Neutrophil (primary cell): Measurements from ENCODE around the gene CCDC158.

ENCODE experiments used
- H3K27ac ChIP-seq: fragments of 200-600 bp; sonication (generic); 2 replicates; pipeline ENCODE4 v1.5.1; 2016; ENCODE audit warnings: mild to moderate bottlenecking, moderate library complexity
- H3K27me3 ChIP-seq: fragments of 200-600 bp; sonication (generic); 2 replicates; pipeline ENCODE4 v1.6.0; 2016; ENCODE audit warnings: mild to moderate bottlenecking
- H3K36me3 ChIP-seq: fragments of 200-600 bp; sonication (generic); 2 replicates; pipeline ENCODE4 v1.5.1; 2017
- H3K4me1 ChIP-seq, 2 experiments: fragments of 200-600 bp in 1 of 2; sonication (generic) in 1 of 2; 1 replicate in 1 of 2; 2 replicates in 1 of 2; pipeline versions ENCODE4 v1.5.1 to v1.6.1; 2013 to 2016; ENCODE audit warnings: low read depth in 1 of 2, low read length in 1 of 2, mild to moderate bottlenecking in 1 of 2, moderate library complexity in 1 of 2; ENCODE audit not compliant: control insufficient read depth in 1 of 2, insufficient read depth in 1 of 2
- H3K4me3 ChIP-seq, 2 experiments: fragments of 200-600 bp in 1 of 2; sonication (generic) in 1 of 2; 1 replicate in 1 of 2; 2 replicates in 1 of 2; pipeline ENCODE4 v1.5.1; 2013 to 2016; ENCODE audit warnings: low read depth in 1 of 2, low read length in 1 of 2, mild to moderate bottlenecking in 1 of 2, moderate library complexity in 1 of 2
- H3K9me3 ChIP-seq: fragments of 200-600 bp; sonication (generic); 2 replicates; pipeline ENCODE4 v1.5.1; 2016
- TF ChIP-seq, protein P1 (sequence below): fragments of 200-600 bp; sonication (generic); IDR thresholded peaks from 2 replicates; pipeline ENCODE4 v1.5.1; 2016; ENCODE audit warnings: antibody characterized with exemption

Gene CCDC158

DNA sequence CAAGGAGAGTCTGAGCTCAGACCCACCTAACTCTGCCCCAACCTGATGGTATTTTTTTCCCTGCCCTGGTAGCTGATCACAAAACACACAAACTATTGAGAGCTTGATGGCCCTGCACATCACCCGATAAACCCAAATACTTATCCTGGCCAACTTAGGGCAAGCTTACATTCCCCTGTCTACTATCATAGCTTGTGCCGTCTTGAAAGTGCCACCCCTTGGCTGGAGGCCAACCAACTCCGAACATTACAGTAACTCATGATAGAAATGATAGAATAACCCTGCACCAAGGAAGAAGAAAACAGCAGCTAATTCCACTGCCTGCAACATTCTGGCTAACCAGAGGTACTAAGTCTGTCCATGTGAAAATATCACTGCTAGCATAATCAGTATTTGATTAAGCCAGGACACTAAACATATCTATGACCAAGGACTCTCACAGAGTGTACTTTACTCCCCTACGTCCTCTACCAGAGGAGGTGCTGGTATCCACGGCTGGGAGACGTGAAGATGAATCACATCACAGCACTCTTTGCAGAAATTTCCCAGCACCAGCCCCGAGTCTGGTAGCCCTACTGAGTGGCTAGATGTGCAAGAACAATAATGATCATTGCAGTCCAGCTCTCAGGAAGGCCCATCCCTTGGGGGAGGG, 105.5 kb downstream of the CCDC158 start:
- TF ChIP-seq, protein P1, sequence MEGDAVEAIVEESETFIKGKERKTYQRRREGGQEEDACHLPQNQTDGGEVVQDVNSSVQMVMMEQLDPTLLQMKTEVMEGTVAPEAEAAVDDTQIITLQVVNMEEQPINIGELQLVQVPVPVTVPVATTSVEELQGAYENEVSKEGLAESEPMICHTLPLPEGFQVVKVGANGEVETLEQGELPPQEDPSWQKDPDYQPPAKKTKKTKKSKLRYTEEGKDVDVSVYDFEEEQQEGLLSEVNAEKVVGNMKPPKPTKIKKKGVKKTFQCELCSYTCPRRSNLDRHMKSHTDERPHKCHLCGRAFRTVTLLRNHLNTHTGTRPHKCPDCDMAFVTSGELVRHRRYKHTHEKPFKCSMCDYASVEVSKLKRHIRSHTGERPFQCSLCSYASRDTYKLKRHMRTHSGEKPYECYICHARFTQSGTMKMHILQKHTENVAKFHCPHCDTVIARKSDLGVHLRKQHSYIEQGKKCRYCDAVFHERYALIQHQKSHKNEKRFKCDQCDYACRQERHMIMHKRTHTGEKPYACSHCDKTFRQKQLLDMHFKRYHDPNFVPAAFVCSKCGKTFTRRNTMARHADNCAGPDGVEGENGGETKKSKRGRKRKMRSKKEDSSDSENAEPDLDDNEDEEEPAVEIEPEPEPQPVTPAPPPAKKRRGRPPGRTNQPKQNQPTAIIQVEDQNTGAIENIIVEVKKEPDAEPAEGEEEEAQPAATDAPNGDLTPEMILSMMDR, result no peak
- Histone ChIP-seq H3K9me3 (no peaks in the 10 kb centered on the region), H3K36me3 (peaks cover 6% of the 10 kb centered on the region), H3K27me3 (no peaks in the 10 kb centered on the region), H3K4me3 (no peak overlapping the region), H3K4me1 (peaks cover 15 to 18% of the 10 kb centered on the region in 2 experiments), H3K27ac (no peak overlapping the region)

DNA sequence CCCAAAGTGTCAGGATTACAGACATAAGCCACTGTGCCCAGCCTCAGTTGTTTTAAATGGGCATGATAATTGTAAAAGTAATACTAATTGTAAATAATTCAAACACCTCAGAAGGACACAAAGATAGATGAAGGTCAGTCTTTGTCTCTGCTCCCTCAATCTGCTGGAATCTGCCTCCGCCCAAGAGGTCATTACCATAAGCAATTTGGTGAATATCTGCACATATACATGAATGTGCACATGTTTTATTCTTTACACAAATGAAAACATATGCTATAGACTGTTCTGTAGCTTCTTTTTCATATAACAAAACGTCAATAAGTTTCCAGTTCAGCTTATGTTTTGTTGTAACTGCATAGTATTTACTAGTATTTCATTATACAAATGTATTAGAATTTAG, 107.4 kb downstream of the CCDC158 start:
- Histone ChIP-seq H3K4me1 (peaks cover 32 to 36% of the 10 kb centered on the region in 2 experiments), H3K9me3 (no peaks in the 10 kb centered on the region), H3K27me3 (no peaks in the 10 kb centered on the region), H3K36me3 (peaks cover 16% of the 10 kb centered on the region), H3K27ac (no peak overlapping the region), H3K4me3 (no peak overlapping the region)
- TF ChIP-seq, protein P1, result no peak

DNA sequence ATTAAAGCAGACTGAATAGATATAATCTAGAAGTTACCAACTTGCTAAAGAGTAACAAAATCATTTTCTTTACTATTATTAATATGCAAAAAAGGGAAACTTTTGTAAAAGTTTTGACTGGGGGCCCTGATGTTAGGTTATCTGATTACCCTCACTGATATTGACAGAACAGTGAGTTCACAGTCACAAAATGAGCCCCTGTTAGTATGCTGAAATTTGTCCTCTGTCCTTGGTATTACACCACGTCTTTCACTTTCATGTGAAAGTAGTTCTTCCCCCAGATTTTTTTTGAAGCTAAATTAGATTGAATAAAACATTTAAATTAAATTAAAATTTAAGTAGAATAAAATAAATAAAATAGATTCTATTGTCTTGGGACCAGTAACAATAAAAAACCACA, 108.5 kb downstream of the CCDC158 start:
- H3K4me3 ChIP-seq, result no peak overlapping the region
- TF ChIP-seq, protein P1, result no peak

DNA sequence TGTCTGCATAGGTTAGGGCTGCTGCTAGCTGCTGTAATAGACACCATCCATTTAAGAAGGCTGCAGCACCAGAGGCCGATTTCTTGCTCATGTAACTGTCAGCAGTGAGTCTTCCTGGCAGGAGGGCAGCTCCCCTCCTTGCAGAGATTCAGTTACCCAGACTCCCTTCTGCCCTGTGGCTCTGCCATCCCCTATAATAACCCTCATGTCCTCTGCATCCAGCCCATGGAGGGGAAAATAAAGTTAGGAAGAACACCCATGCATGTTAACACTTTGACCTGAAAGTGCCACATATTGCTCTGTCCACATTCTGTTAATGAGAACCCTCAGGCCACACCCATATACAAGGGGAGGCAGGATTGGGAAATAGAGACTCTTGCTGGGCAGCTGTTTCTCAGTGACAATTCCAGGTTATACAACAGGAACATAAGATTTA, 109.0 kb downstream of the CCDC158 start:
- peaks cover 48 to 53% of the 10 kb centered on the region in 2 experiments for H3K4me1 ChIP-seq
- no peaks in the 10 kb centered on the region for H3K9me3 ChIP-seq
- no peaks in the 10 kb centered on the region for H3K27me3 ChIP-seq
- H3K36me3 ChIP-seq, result peaks cover 16% of the 10 kb centered on the region
- peak overlapping the region; percentile 41 for H3K27ac ChIP-seq
- TF ChIP-seq, protein P1, result no peak
- H3K4me3 ChIP-seq, result no peak overlapping the region

More for the DNA sequence above, 108.5 kb downstream of the CCDC158 start:
- no peak overlapping the region for H3K27ac ChIP-seq
- peaks cover 16% of the 10 kb centered on the region for H3K36me3 ChIP-seq
- H3K9me3 ChIP-seq, result no peaks in the 10 kb centered on the region
- H3K27me3 ChIP-seq, result no peaks in the 10 kb centered on the region
- peaks cover 43 to 47% of the 10 kb centered on the region in 2 experiments for H3K4me1 ChIP-seq

DNA sequence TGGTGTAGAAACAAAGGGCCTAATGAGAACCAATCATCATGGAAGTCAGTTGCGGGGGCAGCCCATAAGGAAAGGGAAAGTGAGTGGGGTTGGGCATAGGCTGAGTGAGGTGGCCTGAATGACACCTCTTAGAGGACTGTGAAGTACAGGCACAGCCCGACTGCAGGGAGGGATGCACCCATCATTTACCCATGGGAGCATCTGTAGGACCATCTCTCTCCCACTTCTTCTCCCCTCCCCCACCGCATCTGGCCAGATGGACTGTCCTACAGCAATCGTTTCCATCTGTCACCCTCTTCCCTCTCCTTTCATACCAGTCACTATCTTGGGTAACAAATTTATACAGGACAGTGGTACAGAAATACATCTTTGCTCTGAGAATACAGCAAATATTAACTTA, 110.3 kb downstream of the CCDC158 start:
- H3K4me3 ChIP-seq, result no peak overlapping the region
- TF ChIP-seq, protein P1, result no peak
- H3K9me3 ChIP-seq, result no peaks in the 10 kb centered on the region
- peaks cover 53 to 60% of the 10 kb centered on the region in 2 experiments for H3K4me1 ChIP-seq
- peaks cover 16% of the 10 kb centered on the region for H3K36me3 ChIP-seq
- no peaks in the 10 kb centered on the region for H3K27me3 ChIP-seq
- H3K27ac ChIP-seq, result peak overlapping the region; percentile 13
